ENCODE measurements around the gene NMRAL1.
A peak's percentile ranks its signal among the peaks of the same experiment; 100 is the strongest.

The NMRAL1 gene

DNA sequence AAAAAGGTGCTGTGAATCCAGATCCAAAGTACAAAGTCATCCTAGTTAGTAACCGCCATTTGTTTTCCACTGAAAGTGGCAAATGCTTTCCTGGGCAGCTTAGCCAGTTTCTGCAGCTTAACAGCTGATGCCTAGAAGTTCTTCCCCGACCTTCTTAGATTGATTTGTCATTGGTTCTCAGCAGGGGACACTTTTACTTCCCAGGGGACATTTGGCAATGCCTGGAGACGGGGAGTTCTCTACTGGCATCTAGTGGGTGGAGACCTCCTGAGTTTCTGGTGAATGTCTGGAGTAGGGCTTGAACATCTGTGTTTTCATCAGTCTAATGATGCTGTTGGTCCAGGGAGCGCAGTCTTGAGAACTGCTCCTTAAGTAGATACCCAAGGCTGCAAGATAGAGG lies 41.2 kb downstream of the NMRAL1 start:
- Histone ChIP-seq H3K27me3 (no peaks in the 10 kb centered on the region), H3K4me3 (ENCODE audit: low read depth in 1 of 2, low read length in 1 of 2) (no peak overlapping the region), H3K27ac (no peak overlapping the region), H3K36me3 (peaks cover 6% of the 10 kb centered on the region), H3K9me3 (no peaks in the 10 kb centered on the region), H3K4me1 (ENCODE audit: control insufficient read depth in 1 of 2, insufficient read depth in 1 of 2, low read depth in 1 of 2, low read length in 1 of 2) (no peaks in the 10 kb centered on the region)
- TF ChIP-seq CTCF (IDR thresholded peaks at IDR 0.05), result no peak

- H3K27ac ChIP-seq, result no peak overlapping the region
- no peaks in the 10 kb centered on the region for H3K27me3 ChIP-seq
- H3K36me3 ChIP-seq, result peaks cover 6% of the 10 kb centered on the region
- H3K9me3 ChIP-seq, result no peaks in the 10 kb centered on the region
- peaks cover 6 to 9% of the 10 kb centered on the region in 2 experiments for H3K4me1 ChIP-seq (ENCODE audit: control insufficient read depth in 1 of 2, insufficient read depth in 1 of 2, low read depth in 1 of 2, low read length in 1 of 2)
- no peak for TF ChIP-seq CTCF (IDR thresholded peaks at IDR 0.05)
- H3K4me3 ChIP-seq (ENCODE audit: low read depth in 1 of 2, low read length in 1 of 2), result no peak overlapping the region
Observed at GRCh38 chr16:4431023-4431422, 43.4 kb downstream of the NMRAL1 start.

DNA sequence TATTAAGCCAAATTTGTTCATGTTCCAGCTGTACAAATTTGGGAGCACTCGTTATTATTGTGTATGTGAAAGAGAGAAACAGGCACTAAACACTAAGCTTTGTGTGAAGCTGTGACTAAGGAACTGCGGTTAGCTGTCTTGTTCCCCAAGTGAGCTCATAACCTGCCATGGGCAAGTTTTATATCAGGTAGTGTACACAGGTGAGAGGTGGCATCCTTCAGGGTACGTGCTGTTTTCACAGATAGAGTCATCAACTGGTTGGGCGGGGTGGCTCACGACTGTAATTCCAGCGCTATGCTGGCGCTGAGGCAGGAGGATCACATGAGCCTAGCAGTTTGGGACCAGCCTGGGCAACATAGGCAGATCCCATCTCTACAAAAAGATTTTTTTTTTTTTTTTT lies 45.9 kb downstream of the NMRAL1 start:
- no peak for TF ChIP-seq CTCF (IDR thresholded peaks at IDR 0.05)
- H3K36me3 ChIP-seq, result no peaks in the 10 kb centered on the region
- H3K4me1 ChIP-seq (ENCODE audit: control insufficient read depth in 1 of 2, insufficient read depth in 1 of 2, low read depth in 1 of 2, low read length in 1 of 2), result peaks cover 16 to 19% of the 10 kb centered on the region in 2 experiments
- no peaks in the 10 kb centered on the region for H3K27me3 ChIP-seq
- H3K27ac ChIP-seq, result no peak overlapping the region
- no peaks in the 10 kb centered on the region for H3K9me3 ChIP-seq
- H3K4me3 ChIP-seq (ENCODE audit: low read depth in 1 of 2, low read length in 1 of 2), result no peak overlapping the region

GRCh38 chr16:4426722-4427372 lies 47.6 kb downstream of the NMRAL1 start:
- no peak for TF ChIP-seq CTCF (IDR thresholded peaks at IDR 0.05)
- H3K9me3 ChIP-seq, result no peaks in the 10 kb centered on the region
- H3K36me3 ChIP-seq, result no peaks in the 10 kb centered on the region
- H3K4me3 ChIP-seq (ENCODE audit: low read depth in 1 of 2, low read length in 1 of 2), result peak overlapping the region in 1 of 2 experiments; percentile 100
- H3K4me1 ChIP-seq (ENCODE audit: control insufficient read depth in 1 of 2, insufficient read depth in 1 of 2, low read depth in 1 of 2, low read length in 1 of 2), result peaks cover 16 to 19% of the 10 kb centered on the region in 2 experiments
- no peaks in the 10 kb centered on the region for H3K27me3 ChIP-seq
- H3K27ac ChIP-seq, result no peak overlapping the region

DNA sequence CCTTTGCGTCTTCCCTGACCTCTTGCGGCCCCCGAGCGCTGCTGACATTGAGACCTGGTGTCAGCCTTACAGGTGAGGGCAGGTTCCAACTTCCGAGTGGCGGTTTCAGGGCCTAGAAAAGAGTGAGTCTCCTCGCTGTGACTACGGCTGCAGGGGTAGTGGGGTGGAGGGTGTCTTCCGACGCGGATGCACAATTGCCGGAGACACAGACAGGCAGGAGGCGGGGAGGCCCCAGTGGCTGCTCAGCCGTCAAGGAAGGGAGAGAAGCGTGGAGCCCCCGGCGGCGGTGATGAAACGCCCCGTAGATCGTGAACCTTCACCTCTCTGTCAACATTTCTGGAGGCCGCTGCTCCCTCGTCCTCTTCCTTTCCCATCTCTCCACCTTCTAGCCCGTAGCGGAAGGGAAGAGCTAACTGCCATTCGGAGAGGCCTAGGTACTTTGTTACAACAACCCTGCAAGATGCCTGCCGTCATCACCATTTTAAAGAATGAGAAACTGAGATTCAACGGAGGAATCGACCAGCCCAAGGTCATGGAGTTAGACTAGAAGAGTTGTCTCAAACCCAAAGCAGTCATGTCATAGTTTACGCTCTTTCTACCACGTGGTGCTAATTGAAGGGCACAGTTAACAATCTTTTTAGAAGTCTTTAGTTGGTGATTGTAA lies 48.3 kb downstream of the NMRAL1 start:
- Histone ChIP-seq H3K4me3 (ENCODE audit: low read depth in 1 of 2, low read length in 1 of 2) (peak overlapping the region; percentile 90 to 100), H3K27ac (peak overlapping the region; percentile 94)
- no peak for TF ChIP-seq CTCF (IDR thresholded peaks at IDR 0.05)

More for the DNA sequence above, 48.3 kb downstream of the NMRAL1 start:
- H3K27me3 ChIP-seq, result no peaks in the 10 kb centered on the region
- no peaks in the 10 kb centered on the region for H3K9me3 ChIP-seq
- no peaks in the 10 kb centered on the region for H3K36me3 ChIP-seq
- H3K4me1 ChIP-seq (ENCODE audit: control insufficient read depth in 1 of 2, insufficient read depth in 1 of 2, low read depth in 1 of 2, low read length in 1 of 2), result peaks cover 16 to 19% of the 10 kb centered on the region in 2 experiments
